Body of pancreas (tissue), 4 donors: ENCODE data around the gene SCN3B.

ENCODE experiments used
- POLR2A ChIP-seq, 3 donors: fragments of 450-650 bp; IDR thresholded peaks; one replicate each; pipeline ENCODE4 v1.6.1; 2016; ENCODE audit warnings: antibody characterized with exemption in 3 of 3, mild to moderate bottlenecking in 2 of 3
- TF ChIP-seq, protein P1 (sequence below), 7 experiments: fragments of 450-650 bp in 4 of 7; fragments of 200-600 bp in 3 of 7; sonication (generic) in 3 of 7; IDR thresholded peaks; one replicate each; pipeline ENCODE4 v1.5.1; 2016 to 2019; ENCODE audit warnings: antibody characterized with exemption in 7 of 7

DNA sequence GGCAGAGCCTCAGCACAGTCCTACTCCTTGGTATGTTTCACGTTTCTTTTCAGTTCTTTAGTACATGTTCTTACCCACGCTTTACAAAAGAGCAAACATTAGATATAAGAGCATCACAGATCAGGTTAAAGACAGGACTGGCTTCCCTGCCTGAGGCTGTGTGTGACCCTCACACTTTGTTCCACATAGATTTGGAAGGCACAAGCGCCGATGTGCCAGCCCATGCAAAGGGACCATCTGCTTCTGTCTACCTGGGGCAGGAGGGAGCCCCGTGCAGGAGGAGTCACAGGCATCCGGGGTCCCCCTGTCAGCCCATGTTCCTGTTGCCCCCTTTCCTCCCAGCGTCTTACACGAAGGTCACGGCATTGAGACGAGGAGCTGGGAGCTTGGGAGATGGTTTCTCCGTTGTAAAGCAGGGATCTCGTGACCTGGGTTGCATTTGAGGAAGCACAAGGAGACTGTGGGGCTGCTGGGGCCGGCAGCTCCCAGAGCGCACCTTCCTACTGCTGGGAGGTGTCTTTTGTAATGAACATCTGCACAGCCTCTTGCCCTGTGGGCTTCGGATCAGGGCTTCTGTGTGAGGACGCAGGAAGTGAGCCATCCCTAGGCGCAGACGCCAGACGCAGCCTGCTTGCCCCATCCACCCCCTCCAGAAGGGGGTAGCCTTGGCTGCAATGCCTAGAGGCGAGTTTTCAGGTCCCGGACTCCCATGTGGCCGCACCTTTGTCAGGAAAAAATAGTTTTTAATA, 72.6 kb downstream of the SCN3B start:
- TF ChIP-seq, protein P1, sequence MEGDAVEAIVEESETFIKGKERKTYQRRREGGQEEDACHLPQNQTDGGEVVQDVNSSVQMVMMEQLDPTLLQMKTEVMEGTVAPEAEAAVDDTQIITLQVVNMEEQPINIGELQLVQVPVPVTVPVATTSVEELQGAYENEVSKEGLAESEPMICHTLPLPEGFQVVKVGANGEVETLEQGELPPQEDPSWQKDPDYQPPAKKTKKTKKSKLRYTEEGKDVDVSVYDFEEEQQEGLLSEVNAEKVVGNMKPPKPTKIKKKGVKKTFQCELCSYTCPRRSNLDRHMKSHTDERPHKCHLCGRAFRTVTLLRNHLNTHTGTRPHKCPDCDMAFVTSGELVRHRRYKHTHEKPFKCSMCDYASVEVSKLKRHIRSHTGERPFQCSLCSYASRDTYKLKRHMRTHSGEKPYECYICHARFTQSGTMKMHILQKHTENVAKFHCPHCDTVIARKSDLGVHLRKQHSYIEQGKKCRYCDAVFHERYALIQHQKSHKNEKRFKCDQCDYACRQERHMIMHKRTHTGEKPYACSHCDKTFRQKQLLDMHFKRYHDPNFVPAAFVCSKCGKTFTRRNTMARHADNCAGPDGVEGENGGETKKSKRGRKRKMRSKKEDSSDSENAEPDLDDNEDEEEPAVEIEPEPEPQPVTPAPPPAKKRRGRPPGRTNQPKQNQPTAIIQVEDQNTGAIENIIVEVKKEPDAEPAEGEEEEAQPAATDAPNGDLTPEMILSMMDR (IDR thresholded peaks at IDR 0.05) = no peak
- no peak for TF ChIP-seq POLR2A (IDR thresholded peaks at IDR 0.05)
